Hepatocyte (in vitro differentiated cells): ENCODE results near the gene SPON1. TPM values are rescaled to one million over a fixed set of nuclear protein-coding genes. Genes with fewer than 3 reads are reported as not detected.

Experiments
- DNase-seq: peaks from one replicate; pipeline ENCODE4 v3.0.0-alpha.2; 2016; ENCODE audit warnings: low spot score
- H2AFZ ChIP-seq: fragments of 200-600 bp; sonication (generic); 2 replicates; pipeline ENCODE4 v1.6.0; 2016; ENCODE audit warnings: antibody characterized with exemption, mild to moderate bottlenecking
- H3K27ac ChIP-seq: fragments of 200-600 bp; sonication (generic); 2 replicates; pipeline ENCODE4 v1.5.1; 2016; ENCODE audit warnings: mild to moderate bottlenecking
- H3K27me3 ChIP-seq: fragments of 200-600 bp; sonication (generic); 2 replicates; pipeline ENCODE4 v1.6.1; 2016
- H3K36me3 ChIP-seq: fragments of 200-600 bp; sonication (generic); replicated peaks from 2 replicates; pipeline ENCODE4 v1.5.1; 2016; ENCODE audit warnings: low read depth; ENCODE audit not compliant: insufficient read depth
- H3K4me1 ChIP-seq: fragments of 200-600 bp; sonication (generic); 2 replicates; pipeline ENCODE4 v1.5.1; 2016; ENCODE audit warnings: mild to moderate bottlenecking, moderate library complexity; ENCODE audit not compliant: insufficient read depth
- H3K4me2 ChIP-seq: fragments of 200-600 bp; sonication (generic); 2 replicates; pipeline ENCODE4 v1.6.0; 2016
- H3K4me3 ChIP-seq: fragments of 200-600 bp; sonication (generic); 2 replicates; pipeline ENCODE4 v1.5.1; 2016; ENCODE audit warnings: mild to moderate bottlenecking
- H3K79me2 ChIP-seq: fragments of 200-600 bp; sonication (generic); 2 replicates; pipeline ENCODE4 v1.6.0; 2017; ENCODE audit warnings: mild to moderate bottlenecking
- H3K9me2 ChIP-seq: fragments of 200-600 bp; sonication (generic); replicated peaks from 2 replicates; pipeline ENCODE4 v1.6.0; 2017; ENCODE audit warnings: mild to moderate bottlenecking; ENCODE audit not compliant: insufficient read depth
- H3K9me3 ChIP-seq: fragments of 200-600 bp; sonication (generic); 2 replicates; pipeline ENCODE4 v1.5.1; 2016; ENCODE audit warnings: low read depth, mild to moderate bottlenecking
- H4K20me1 ChIP-seq: fragments of 200-600 bp; sonication (generic); 2 replicates; pipeline ENCODE4 v1.6.0; 2016; ENCODE audit warnings: mild to moderate bottlenecking; ENCODE audit not compliant: insufficient read depth, poor library complexity, severe bottlenecking
- EZH2 ChIP-seq: fragments of 200-600 bp; sonication (generic); IDR thresholded peaks from 2 replicates; pipeline ENCODE4 v1.6.1; 2016; ENCODE audit warnings: antibody characterized with exemption, mild to moderate bottlenecking, borderline replicate concordance
- EZH2phosphoT487 ChIP-seq: fragments of 200-600 bp; sonication (generic); IDR thresholded peaks from one replicate; pipeline ENCODE4 v1.6.1; 2018; ENCODE audit warnings: antibody characterized with exemption, mild to moderate bottlenecking, low read depth, moderate library complexity; ENCODE audit not compliant: unreplicated experiment, severe bottlenecking
- WGBS: methylation state at CpG from one replicate; pipeline ENCODE4 v1.1.6; 2016; ENCODE audit warnings: low lambda C conversion rate; ENCODE audit errors: missing lambda C conversion rate; 5-methylcytosine and 5-hydroxymethylcytosine counted together
- polyA plus RNA-seq: library from polyadenylated mRNA; unstranded; fragments of >200 nt; fragmentation: Nextera tagmentation; extraction: Ambion mirVana; gene quantifications from 2 replicates; pipeline ENCODE4 v1.2.1, GENCODE V29; 2016
- total RNA-seq: library from RNA; depleted of rRNA; stranded (reverse); fragments of >200 nt; gene quantifications from 2 replicates; pipeline ENCODE4 v1.2.3, GENCODE V29; 2014
- TF ChIP-seq, protein P1 (sequence below): fragments of 200-600 bp; sonication (generic); IDR thresholded peaks from 2 replicates; pipeline ENCODE4 v1.5.1; 2016; ENCODE audit warnings: antibody characterized with exemption, mild to moderate bottlenecking; ENCODE audit not compliant: poor library complexity

Gene SPON1
- total and polyA plus RNA-seq, 2 experiments from 2014 or later, result 47.8 to 73.1 TPM

DNA sequence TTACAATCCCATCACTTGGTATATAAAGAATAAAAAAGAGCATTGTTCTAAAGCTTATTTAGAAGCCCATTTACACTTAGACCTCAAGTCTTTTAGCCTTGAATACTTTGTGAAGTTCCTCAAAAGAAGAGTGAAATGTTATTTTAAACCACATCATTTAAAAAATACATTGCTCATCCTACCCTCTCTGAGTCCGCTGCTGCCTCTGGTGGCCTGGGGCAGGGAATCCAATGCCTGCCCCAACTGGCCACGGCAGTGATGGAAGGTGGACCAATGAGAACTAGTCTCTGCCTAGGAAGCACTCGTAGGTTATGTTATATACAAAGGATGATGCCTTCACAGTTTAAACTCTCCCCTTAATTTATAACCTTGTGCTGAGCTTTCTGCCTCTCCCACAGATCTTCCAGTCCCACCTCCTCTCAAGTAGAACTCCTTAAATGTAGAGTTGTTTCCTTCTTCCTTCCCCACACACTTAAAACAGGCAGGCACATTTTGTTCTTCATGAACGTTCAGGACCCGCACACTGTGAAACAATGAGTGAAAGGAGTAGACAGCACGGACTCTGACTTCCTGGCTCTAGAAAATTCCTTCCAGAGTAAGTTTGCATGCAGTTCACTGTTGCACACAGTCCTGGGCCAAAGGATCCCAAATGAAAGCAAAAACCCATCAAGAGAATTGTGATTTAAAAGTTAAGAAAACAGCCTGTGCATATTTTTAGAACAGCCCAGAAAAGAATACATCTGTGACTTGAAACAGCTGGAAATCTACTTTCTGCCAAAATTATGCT is 228.7 kb downstream of the SPON1 start:
- H3K36me3 ChIP-seq, result no peaks in the 10 kb centered on the region
- TF ChIP-seq, protein P1, sequence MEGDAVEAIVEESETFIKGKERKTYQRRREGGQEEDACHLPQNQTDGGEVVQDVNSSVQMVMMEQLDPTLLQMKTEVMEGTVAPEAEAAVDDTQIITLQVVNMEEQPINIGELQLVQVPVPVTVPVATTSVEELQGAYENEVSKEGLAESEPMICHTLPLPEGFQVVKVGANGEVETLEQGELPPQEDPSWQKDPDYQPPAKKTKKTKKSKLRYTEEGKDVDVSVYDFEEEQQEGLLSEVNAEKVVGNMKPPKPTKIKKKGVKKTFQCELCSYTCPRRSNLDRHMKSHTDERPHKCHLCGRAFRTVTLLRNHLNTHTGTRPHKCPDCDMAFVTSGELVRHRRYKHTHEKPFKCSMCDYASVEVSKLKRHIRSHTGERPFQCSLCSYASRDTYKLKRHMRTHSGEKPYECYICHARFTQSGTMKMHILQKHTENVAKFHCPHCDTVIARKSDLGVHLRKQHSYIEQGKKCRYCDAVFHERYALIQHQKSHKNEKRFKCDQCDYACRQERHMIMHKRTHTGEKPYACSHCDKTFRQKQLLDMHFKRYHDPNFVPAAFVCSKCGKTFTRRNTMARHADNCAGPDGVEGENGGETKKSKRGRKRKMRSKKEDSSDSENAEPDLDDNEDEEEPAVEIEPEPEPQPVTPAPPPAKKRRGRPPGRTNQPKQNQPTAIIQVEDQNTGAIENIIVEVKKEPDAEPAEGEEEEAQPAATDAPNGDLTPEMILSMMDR, result no peak
- TF ChIP-seq EZH2 (no peak), EZH2phosphoT487 (no peak)
- no peaks in the 10 kb centered on the region for H3K27me3 ChIP-seq
- no peaks in the 10 kb centered on the region for H3K79me2 ChIP-seq
- no peak overlapping the region for H3K4me3 ChIP-seq
- H4K20me1 ChIP-seq, result no peaks in the 10 kb centered on the region
- DNase-seq, result no peak
- H3K4me1 ChIP-seq, result no peaks in the 10 kb centered on the region
- no peak overlapping the region for H3K4me2 ChIP-seq
- no peaks in the 10 kb centered on the region for H3K9me2 ChIP-seq
- 76% methylated on average over 6 of the region's 6 CpGs for WGBS
- H3K9me3 ChIP-seq, result no peaks in the 10 kb centered on the region
- no peak overlapping the region for H2AFZ ChIP-seq
- H3K27ac ChIP-seq, result no peak overlapping the region

DNA sequence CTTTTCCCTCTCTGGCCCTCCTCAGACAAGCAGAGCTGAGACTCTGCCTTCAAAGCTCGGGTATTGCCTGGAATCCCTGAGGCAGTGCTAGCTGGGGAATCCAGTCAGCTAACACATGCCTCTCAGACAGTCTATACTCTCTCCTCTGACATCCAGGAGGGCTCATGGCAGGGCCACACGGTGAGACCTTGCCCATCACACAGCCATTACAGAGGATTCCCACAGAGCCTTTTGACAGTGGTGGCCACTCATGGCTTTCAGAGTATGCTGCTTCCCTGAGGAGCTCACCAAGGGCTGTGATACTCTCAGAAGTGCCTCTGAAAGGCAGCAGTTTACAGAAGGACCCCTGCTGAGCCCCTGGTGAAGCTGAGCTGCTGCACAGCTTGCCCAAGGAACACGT is 231.1 kb downstream of the SPON1 start:
- H3K4me2 ChIP-seq, result no peak overlapping the region
- no peaks in the 10 kb centered on the region for H3K9me2 ChIP-seq
- H3K27me3 ChIP-seq, result no peaks in the 10 kb centered on the region
- no peaks in the 10 kb centered on the region for H3K4me1 ChIP-seq
- no peaks in the 10 kb centered on the region for H3K36me3 ChIP-seq
- no peaks in the 10 kb centered on the region for H3K9me3 ChIP-seq
- DNase-seq, result no peak
- H3K79me2 ChIP-seq, result no peaks in the 10 kb centered on the region
- no peak overlapping the region for H2AFZ ChIP-seq
- TF ChIP-seq EZH2 (no peak), EZH2phosphoT487 (no peak)
- TF ChIP-seq, protein P1, result no peak
- H4K20me1 ChIP-seq, result no peaks in the 10 kb centered on the region
- H3K4me3 ChIP-seq, result no peak overlapping the region
- WGBS, result 50% methylated on average over 3 of the region's 3 CpGs
- no peak overlapping the region for H3K27ac ChIP-seq

DNA sequence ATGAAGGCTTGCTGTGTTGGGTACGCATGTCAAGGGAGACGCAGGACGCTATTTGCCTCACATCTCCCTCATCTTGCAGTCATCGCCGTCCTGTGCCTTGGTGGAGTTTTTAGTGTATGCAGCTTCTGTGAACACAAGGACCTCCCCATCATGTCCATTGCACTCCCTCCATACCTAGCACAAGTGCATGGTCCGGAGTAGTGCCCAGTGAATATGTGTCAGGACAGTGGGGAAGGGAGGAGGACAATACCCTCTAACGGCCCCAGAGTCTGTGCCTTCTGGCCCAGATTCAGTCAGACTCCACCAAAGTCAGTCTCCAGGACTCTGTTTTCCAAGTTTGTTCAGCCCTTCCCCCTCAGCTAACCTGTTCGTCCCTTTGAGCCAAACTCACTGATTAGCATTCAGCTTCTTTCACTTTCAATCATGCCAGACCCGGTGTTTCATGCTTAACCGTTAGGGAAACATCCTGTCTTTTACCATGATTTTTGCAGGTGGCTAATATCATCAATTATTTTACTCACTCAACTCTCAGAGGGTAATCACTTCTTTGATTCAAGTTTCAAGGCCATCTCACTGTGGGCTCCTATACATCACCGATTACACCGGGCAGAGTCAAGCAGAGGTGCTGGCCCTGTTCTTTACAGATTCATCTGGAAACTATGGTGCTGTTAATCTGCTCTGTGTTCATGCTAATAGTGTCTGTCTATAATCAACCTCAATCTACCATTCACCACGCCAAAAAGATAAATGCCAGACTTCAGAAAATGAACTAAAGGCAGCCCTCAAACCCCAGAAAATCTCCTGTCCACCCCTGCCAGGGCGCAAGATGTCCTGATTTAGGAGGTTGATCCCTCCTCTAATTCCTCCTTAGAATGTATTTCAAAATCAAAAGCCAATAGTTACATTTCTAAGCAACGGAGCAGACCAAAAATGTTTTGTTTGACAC is 240.0 kb downstream of the SPON1 start:
- H4K20me1 ChIP-seq, result no peaks in the 10 kb centered on the region
- H3K27me3 ChIP-seq, result no peaks in the 10 kb centered on the region
- TF ChIP-seq EZH2phosphoT487 (no peak), EZH2 (no peak)
- no peaks in the 10 kb centered on the region for H3K9me2 ChIP-seq
- H3K9me3 ChIP-seq, result no peaks in the 10 kb centered on the region
- H3K27ac ChIP-seq, result no peak overlapping the region
- H3K79me2 ChIP-seq, result no peaks in the 10 kb centered on the region
- no peak overlapping the region for H2AFZ ChIP-seq
- DNase-seq, result no peak
- H3K4me3 ChIP-seq, result no peak overlapping the region
- no peak overlapping the region for H3K4me2 ChIP-seq
- no peaks in the 10 kb centered on the region for H3K36me3 ChIP-seq
- 81% methylated on average over 15 of the region's 15 CpGs for WGBS
- no peaks in the 10 kb centered on the region for H3K4me1 ChIP-seq

DNA sequence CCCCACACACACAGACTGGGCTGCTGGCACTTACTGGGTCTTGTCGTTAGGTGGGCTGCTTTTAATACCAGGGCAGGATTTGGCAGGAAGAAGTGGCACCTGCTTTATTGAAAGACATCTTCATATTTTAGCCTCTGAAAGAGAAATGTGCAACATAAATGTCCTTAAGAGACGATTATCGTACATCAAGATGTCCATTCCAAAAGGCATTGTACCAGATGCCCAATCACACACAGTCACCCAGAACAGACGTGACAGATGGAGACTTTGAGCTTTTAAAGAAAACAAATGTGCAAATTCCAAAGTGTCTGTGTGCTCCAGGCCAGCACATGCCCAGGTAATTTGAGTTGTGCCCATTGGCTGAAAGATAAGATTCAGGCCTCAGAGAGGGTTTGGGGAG is 240.8 kb downstream of the SPON1 start:
- Histone ChIP-seq H4K20me1 (no peaks in the 10 kb centered on the region), H3K79me2 (no peaks in the 10 kb centered on the region), H3K27ac (no peak overlapping the region), H3K4me3 (no peak overlapping the region), H3K4me1 (no peaks in the 10 kb centered on the region), H3K4me2 (no peak overlapping the region), H3K9me3 (no peaks in the 10 kb centered on the region), H2AFZ (no peak overlapping the region), H3K36me3 (no peaks in the 10 kb centered on the region), H3K9me2 (no peaks in the 10 kb centered on the region), H3K27me3 (no peaks in the 10 kb centered on the region)
- WGBS, result 90% methylated on average over 4 of the region's 4 CpGs
- no peak for TF ChIP-seq EZH2
- no peak for TF ChIP-seq EZH2phosphoT487
- TF ChIP-seq, protein P1, result no peak
- no peak for DNase-seq
